ENCODE results near the gene CAPZB.

The CAPZB gene

DNA sequence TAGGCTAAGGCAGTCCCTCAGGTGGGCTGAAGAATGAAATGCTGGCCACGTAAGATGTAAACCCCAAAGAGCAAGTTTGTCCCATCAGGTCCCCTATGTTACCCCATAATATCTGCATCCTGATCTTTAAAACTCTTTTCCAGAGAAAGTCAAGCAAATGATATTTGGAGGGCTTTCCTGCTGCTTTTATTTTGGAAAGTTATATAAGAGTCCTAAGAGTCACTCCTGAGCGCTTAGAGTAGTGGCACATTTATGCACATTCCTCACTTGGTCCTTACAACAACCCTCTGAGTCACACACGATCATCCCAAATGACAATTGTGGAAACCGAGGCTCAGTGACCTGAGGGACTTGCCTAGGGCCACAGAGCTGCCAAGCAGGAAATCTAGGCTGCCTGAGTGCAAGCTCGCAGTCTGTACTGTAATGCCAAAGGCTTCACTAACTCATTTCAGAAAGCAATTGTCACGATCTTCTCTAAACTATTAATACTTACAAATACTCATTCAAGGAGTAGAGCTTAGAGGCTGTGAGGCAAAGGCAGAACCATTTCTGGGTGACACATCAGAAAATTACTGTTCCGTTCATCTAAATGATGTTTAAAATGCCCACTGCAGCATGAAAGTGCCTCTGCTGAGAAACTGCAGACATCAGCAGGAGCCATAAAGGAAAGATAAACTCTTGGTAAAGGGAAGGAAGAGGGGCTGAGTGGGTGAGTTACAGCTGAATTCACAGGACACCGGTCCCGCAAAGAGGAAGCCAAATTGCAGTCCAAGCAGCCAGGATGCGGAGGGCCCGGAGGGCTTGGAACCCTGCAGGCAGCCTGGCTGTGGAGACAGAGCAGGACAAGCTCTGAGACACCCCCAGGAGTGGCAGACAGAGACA, 30.8 kb downstream of the CAPZB start:
- Histone ChIP-seq H3K4me2 (ENCODE audit: low read depth, low read length, poor library complexity, severe bottlenecking) (no peak overlapping the region), H3K9me2 (replicated peaks; ENCODE audit: low read depth, low read length) (no peaks in the 10 kb centered on the region), H3K79me2 (ENCODE audit: insufficient read depth, low read length) (peaks cover 98% of the 10 kb centered on the region), H3K27me3 (ENCODE audit: insufficient read depth, low read length, poor library complexity, severe bottlenecking) (no peaks in the 10 kb centered on the region), H3K9me3 (ENCODE audit: insufficient read depth, low read depth, low read length) (no peaks in the 10 kb centered on the region), H3F3A (ENCODE audit: low read depth) (no peaks in the 10 kb centered on the region), H3K9ac (ENCODE audit: low read depth, low read length, poor library complexity, severe bottlenecking) (no peak overlapping the region), H3K36me3 (ENCODE audit: insufficient read depth, low read length) (peaks cover 3% of the 10 kb centered on the region; the same call in 1 of the 2 replicates), H4K20me1 (ENCODE audit: insufficient read depth, low read length, poor library complexity, severe bottlenecking) (peaks cover 97% of the 10 kb centered on the region), H3K4me3 (ENCODE audit: low read length, poor library complexity, severe bottlenecking) (no peak overlapping the region), H2AFZ (ENCODE audit: low read length) (no peak overlapping the region), H3K4me1 (ENCODE audit: insufficient read depth, low read length, poor library complexity, severe bottlenecking) (peaks cover 20% of the 10 kb centered on the region)
- TF ChIP-seq EZH2phosphoT487 (IDR thresholded peaks at IDR 0.05; ENCODE audit: borderline replicate concordance), result no peak
- TF ChIP-seq, protein P1, sequence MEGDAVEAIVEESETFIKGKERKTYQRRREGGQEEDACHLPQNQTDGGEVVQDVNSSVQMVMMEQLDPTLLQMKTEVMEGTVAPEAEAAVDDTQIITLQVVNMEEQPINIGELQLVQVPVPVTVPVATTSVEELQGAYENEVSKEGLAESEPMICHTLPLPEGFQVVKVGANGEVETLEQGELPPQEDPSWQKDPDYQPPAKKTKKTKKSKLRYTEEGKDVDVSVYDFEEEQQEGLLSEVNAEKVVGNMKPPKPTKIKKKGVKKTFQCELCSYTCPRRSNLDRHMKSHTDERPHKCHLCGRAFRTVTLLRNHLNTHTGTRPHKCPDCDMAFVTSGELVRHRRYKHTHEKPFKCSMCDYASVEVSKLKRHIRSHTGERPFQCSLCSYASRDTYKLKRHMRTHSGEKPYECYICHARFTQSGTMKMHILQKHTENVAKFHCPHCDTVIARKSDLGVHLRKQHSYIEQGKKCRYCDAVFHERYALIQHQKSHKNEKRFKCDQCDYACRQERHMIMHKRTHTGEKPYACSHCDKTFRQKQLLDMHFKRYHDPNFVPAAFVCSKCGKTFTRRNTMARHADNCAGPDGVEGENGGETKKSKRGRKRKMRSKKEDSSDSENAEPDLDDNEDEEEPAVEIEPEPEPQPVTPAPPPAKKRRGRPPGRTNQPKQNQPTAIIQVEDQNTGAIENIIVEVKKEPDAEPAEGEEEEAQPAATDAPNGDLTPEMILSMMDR (conservative IDR thresholded peaks at IDR 0.05; ENCODE audit: low read length), result no peak

- Histone ChIP-seq H3K79me2 (ENCODE audit: insufficient read depth, low read length) (peaks cover 98% of the 10 kb centered on the region), H3K9me3 (ENCODE audit: insufficient read depth, low read depth, low read length) (no peaks in the 10 kb centered on the region), H3K36me3 (ENCODE audit: insufficient read depth, low read length) (peaks cover 10% of the 10 kb centered on the region; the same call in 1 of the 2 replicates), H4K20me1 (ENCODE audit: insufficient read depth, low read length, poor library complexity, severe bottlenecking) (peaks cover 97% of the 10 kb centered on the region), H3K4me3 (ENCODE audit: low read length, poor library complexity, severe bottlenecking) (no peak overlapping the region), H3K4me1 (ENCODE audit: insufficient read depth, low read length, poor library complexity, severe bottlenecking) (peaks cover 15% of the 10 kb centered on the region), H3K27me3 (ENCODE audit: insufficient read depth, low read length, poor library complexity, severe bottlenecking) (no peaks in the 10 kb centered on the region), H3K4me2 (ENCODE audit: low read depth, low read length, poor library complexity, severe bottlenecking) (no peak overlapping the region), H2AFZ (ENCODE audit: low read length) (no peak overlapping the region), H3F3A (ENCODE audit: low read depth) (no peaks in the 10 kb centered on the region), H3K9me2 (replicated peaks; ENCODE audit: low read depth, low read length) (no peaks in the 10 kb centered on the region), H3K9ac (ENCODE audit: low read depth, low read length, poor library complexity, severe bottlenecking) (no peak overlapping the region)
- TF ChIP-seq EZH2phosphoT487 (IDR thresholded peaks at IDR 0.05; ENCODE audit: borderline replicate concordance), result no peak
- TF ChIP-seq, protein P1 (conservative IDR thresholded peaks at IDR 0.05; ENCODE audit: low read length), result no peak
These were observed 31.6 kb downstream of the CAPZB start for GRCh38 chr1:19453741-19454201.

DNA sequence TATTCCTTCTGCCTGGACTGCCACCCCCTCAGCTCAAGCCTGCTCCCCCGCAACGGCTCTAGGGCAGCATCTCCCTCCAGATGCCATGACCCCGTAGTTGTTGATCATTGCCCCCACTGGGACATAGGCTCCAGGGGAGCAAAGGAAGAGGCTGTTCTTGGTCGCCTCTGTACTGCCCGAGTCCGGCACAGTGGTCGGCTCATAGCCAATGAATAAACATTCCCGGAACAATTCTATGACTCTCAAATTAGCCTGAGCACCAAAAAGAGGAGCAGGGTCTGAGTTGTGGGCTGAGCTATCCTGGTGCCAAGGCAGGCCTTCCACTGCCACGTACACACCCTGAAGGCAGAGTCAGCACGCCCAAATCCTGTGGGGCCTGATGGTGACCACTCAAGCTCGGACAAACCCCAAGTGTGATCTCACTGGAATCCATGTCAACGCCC, 33.1 kb downstream of the CAPZB start:
- Histone ChIP-seq H2AFZ (ENCODE audit: low read length) (no peak overlapping the region), H3K9me2 (replicated peaks; ENCODE audit: low read depth, low read length) (no peaks in the 10 kb centered on the region), H3K4me2 (ENCODE audit: low read depth, low read length, poor library complexity, severe bottlenecking) (no peak overlapping the region), H3K79me2 (ENCODE audit: insufficient read depth, low read length) (peaks cover 98% of the 10 kb centered on the region), H3K4me1 (ENCODE audit: insufficient read depth, low read length, poor library complexity, severe bottlenecking) (peaks cover 4% of the 10 kb centered on the region), H3K4me3 (ENCODE audit: low read length, poor library complexity, severe bottlenecking) (no peak overlapping the region), H3K27me3 (ENCODE audit: insufficient read depth, low read length, poor library complexity, severe bottlenecking) (no peaks in the 10 kb centered on the region), H3K9ac (ENCODE audit: low read depth, low read length, poor library complexity, severe bottlenecking) (no peak overlapping the region), H3K36me3 (ENCODE audit: insufficient read depth, low read length) (peaks cover 23% of the 10 kb centered on the region; the same call in 1 of the 2 replicates), H3F3A (ENCODE audit: low read depth) (no peaks in the 10 kb centered on the region), H4K20me1 (ENCODE audit: insufficient read depth, low read length, poor library complexity, severe bottlenecking) (peaks cover 89% of the 10 kb centered on the region), H3K9me3 (ENCODE audit: insufficient read depth, low read depth, low read length) (no peaks in the 10 kb centered on the region)
- TF ChIP-seq EZH2phosphoT487 (IDR thresholded peaks at IDR 0.05; ENCODE audit: borderline replicate concordance), result no peak
- TF ChIP-seq, protein P1 (conservative IDR thresholded peaks at IDR 0.05; ENCODE audit: low read length), result no peak

All from Loucy (cell line).